ENCODE measurements around the gene FARP2. TPM values are rescaled to one million over a fixed set of nuclear protein-coding genes. Genes with fewer than 3 reads are reported as not detected.

FARP2 gene
- total and polyA plus RNA-seq, 2 experiments from 2014 or later = 16.0 to 22.6 TPM

DNA sequence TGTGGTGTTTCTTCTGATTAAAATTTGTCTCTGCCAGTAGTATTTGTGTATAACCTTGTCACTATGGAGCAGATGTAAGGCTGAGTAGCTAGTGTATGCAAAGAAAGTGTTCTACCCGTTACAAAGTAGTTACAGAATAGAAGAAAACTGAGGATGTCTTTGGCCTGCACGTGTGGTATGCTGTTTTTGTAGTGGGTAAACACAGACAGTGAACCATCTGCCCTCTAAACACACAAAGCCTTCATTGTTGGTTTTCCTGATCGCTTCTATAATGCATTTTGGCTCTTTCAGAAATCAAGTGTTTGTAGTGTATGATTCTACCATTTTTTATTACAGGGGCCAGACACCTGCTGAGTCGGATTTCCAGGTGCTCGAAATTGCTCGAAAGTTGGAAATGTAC lies 61.5 kb downstream of the FARP2 start (continued):
- no peak for TF ChIP-seq CTCF (conservative IDR thresholded peaks at IDR 0.05; ENCODE audit: low read depth in 2 of 2)
- TF ChIP-seq ETS1 (IDR thresholded peaks at IDR 0.05) = no peak

DNA sequence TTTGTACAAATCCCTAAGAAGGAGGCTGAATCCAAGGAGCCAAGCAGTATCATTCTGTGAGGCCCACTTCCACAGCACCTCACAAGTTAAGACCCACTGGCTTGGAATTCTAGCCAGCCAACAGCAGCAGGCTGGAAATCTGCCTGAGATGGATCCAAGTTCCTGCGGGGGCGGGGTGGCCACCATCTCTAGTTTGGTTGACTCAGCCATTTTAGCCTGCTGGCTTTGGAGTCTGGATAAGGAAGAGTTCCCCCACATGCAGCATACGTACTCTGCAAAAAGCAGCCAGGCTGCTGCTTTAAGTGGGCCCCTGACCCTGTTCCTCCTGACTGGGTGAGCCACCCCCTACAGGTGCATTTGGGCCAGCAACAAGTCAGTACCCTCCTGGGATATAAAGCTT lies 65.2 kb downstream of the FARP2 start:
- no peak overlapping the region for H3K27ac ChIP-seq (ENCODE audit: low read depth)
- H3K9me2 ChIP-seq (ENCODE audit: insufficient read depth) = no peaks in the 10 kb centered on the region
- no peak for TF ChIP-seq ETS1 (IDR thresholded peaks at IDR 0.05)
- no peak for TF ChIP-seq CTCF (conservative IDR thresholded peaks at IDR 0.05; ENCODE audit: low read depth in 2 of 2)
- TF ChIP-seq NANOG (IDR thresholded peaks at IDR 0.05; ENCODE audit: borderline replicate concordance) = no peak
- no peak for TF ChIP-seq JUNB (IDR thresholded peaks at IDR 0.05; ENCODE audit: unreplicated experiment)
- no peak for TF ChIP-seq REST (IDR thresholded peaks at IDR 0.05; ENCODE audit: unreplicated experiment)
- TF ChIP-seq ZNF331 (CRISPR knock-in tag; IDR thresholded peaks at IDR 0.05; ENCODE audit: low read depth) = no peak
- no peak for TF ChIP-seq EZH2phosphoT487 (IDR thresholded peaks at IDR 0.05; ENCODE audit: unreplicated experiment)
- TF ChIP-seq POLR2AphosphoS5 (IDR thresholded peaks at IDR 0.05; ENCODE audit: low read depth) = no peak
- TF ChIP-seq ZNF114 (CRISPR knock-in tag; IDR thresholded peaks at IDR 0.05) = no peak

More for the DNA sequence above, 65.2 kb downstream of the FARP2 start:
- H4K20me1 ChIP-seq (replicated peaks; ENCODE audit: insufficient read depth) = 0 out of 2 replicates have a peak, but pooled peaks cover 3% of the 10 kb centered on the region
- H2AFZ ChIP-seq = no peak overlapping the region
- no peaks in the 10 kb centered on the region for H3K27me3 Mint-ChIP-seq (ENCODE audit: insufficient read depth, low read depth, poor library complexity)
- no peaks in the 10 kb centered on the region for H3K4me1 Mint-ChIP-seq
- H3K4me3 ChIP-seq = no peak overlapping the region
- no peaks in the 10 kb centered on the region; the same call in 1 of the 2 replicates for H3K36me3 ChIP-seq (ENCODE audit: insufficient read depth)
- H3K36me3 Mint-ChIP-seq (ENCODE audit: low read depth) = peaks cover 37% of the 10 kb centered on the region
- no peaks in the 10 kb centered on the region for H3K79me2 ChIP-seq (replicated peaks; ENCODE audit: insufficient read depth)
- no peak overlapping the region for H3K27ac Mint-ChIP-seq
- no peak for DNase-seq (ENCODE audit: low spot score)
- H3K4me2 ChIP-seq = no peak overlapping the region
- no peaks in the 10 kb centered on the region; the same call in 2 of the 3 replicates for H3K9me3 Mint-ChIP-seq
- no peaks in the 10 kb centered on the region for H3F3A ChIP-seq (replicated peaks; ENCODE audit: low read depth)
- H3K4me3 Mint-ChIP-seq = no peak overlapping the region
- no peaks in the 10 kb centered on the region for H3K4me1 ChIP-seq (ENCODE audit: insufficient read depth)
- no peak for ATAC-seq
- no peaks in the 10 kb centered on the region for H3K27me3 ChIP-seq (ENCODE audit: insufficient read depth)

Data from GM23338 (cell line).